ENCODE measurements around the gene TWIST1. TPM values are rescaled to one million over a fixed set of nuclear protein-coding genes. Genes with fewer than 3 reads are reported as not detected.

TWIST1 gene
- total RNA-seq, 4 donors from 2014 or later: 1.9 TPM; not detected in 3

GRCh38 chr7:19089797-19090196 is 27.6 kb downstream of the TWIST1 start:
- in situ Hi-C loops (cut with MboI; ENCODE audit: low sequenced_read_pairs in 4 of 4) (no loop called here), intact Hi-C loops (cut with DNase I; ENCODE audit: low total_unique reads) (no loop called here)
- Histone ChIP-seq H3K27ac (no peak overlapping the region), H3K27me3 (no peaks in the 10 kb centered on the region), H3K4me1 (no peaks in the 10 kb centered on the region), H3K36me3 (no peaks in the 10 kb centered on the region), H3K4me3 (no peak overlapping the region), H3K9me3 (no peaks in the 10 kb centered on the region)
- DNase-seq: no peak
- no peak for ATAC-seq
- TF ChIP-seq, protein P1, sequence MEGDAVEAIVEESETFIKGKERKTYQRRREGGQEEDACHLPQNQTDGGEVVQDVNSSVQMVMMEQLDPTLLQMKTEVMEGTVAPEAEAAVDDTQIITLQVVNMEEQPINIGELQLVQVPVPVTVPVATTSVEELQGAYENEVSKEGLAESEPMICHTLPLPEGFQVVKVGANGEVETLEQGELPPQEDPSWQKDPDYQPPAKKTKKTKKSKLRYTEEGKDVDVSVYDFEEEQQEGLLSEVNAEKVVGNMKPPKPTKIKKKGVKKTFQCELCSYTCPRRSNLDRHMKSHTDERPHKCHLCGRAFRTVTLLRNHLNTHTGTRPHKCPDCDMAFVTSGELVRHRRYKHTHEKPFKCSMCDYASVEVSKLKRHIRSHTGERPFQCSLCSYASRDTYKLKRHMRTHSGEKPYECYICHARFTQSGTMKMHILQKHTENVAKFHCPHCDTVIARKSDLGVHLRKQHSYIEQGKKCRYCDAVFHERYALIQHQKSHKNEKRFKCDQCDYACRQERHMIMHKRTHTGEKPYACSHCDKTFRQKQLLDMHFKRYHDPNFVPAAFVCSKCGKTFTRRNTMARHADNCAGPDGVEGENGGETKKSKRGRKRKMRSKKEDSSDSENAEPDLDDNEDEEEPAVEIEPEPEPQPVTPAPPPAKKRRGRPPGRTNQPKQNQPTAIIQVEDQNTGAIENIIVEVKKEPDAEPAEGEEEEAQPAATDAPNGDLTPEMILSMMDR (IDR thresholded peaks at IDR 0.05 in 4 of 5, conservative IDR thresholded peaks at IDR 0.05 in 1 of 5): no peak
- TF ChIP-seq POLR2A (IDR thresholded peaks at IDR 0.05): no peak

DNA sequence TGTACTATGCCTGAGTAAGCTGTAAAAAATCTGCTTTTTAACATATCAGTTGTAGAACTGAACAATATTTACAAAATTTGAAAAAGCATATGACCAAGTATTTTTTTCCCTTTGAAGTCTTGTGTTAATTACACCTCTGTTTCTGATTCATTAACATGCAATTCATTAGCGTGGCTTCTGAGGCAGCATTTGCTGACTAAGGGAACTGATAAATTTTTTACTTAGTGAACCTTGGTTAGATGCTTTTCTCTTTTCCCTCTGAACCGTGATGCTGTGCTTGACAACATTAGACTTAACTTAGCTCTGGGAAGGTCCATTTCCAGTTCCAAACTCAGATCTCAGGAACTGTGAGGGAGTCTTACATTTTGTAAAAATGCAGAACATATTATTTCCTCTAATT is 28.1 kb downstream of the TWIST1 start:
- TF ChIP-seq, protein P1 (IDR thresholded peaks at IDR 0.05 in 4 of 5, conservative IDR thresholded peaks at IDR 0.05 in 1 of 5): no peak
- no peak for TF ChIP-seq POLR2A (IDR thresholded peaks at IDR 0.05)
- H3K27ac ChIP-seq: no peak overlapping the region
- H3K4me3 ChIP-seq: no peak overlapping the region
- intact Hi-C loops (cut with DNase I; ENCODE audit: low total_unique reads): no loop called here
- no peaks in the 10 kb centered on the region for H3K9me3 ChIP-seq
- no peak for ATAC-seq
- in situ Hi-C loops (cut with MboI; ENCODE audit: low sequenced_read_pairs in 4 of 4): no loop called here
- no peaks in the 10 kb centered on the region for H3K36me3 ChIP-seq
- no peak for DNase-seq
- H3K27me3 ChIP-seq: no peaks in the 10 kb centered on the region
- no peaks in the 10 kb centered on the region for H3K4me1 ChIP-seq

- Histone ChIP-seq H3K4me3 (no peak overlapping the region), H3K36me3 (no peaks in the 10 kb centered on the region), H3K4me1 (no peaks in the 10 kb centered on the region), H3K27me3 (no peaks in the 10 kb centered on the region), H3K9me3 (no peaks in the 10 kb centered on the region), H3K27ac (no peak overlapping the region)
- intact Hi-C loops (cut with DNase I; ENCODE audit: low total_unique reads) (no loop called here), in situ Hi-C loops (cut with MboI; ENCODE audit: low sequenced_read_pairs in 4 of 4) (no loop called here)
- DNase-seq: no peak
- no peak for TF ChIP-seq POLR2A (IDR thresholded peaks at IDR 0.05)
- TF ChIP-seq, protein P1 (IDR thresholded peaks at IDR 0.05 in 4 of 5, conservative IDR thresholded peaks at IDR 0.05 in 1 of 5): no peak
- ATAC-seq: no peak
Observed at GRCh38 chr7:19080093-19080492, 37.3 kb downstream of the TWIST1 start.

- ATAC-seq (no peak), DNase-seq (no peak)
- no peak overlapping the region for H3K27ac ChIP-seq
- no peaks in the 10 kb centered on the region for H3K4me1 ChIP-seq
- no peak overlapping the region for H3K4me3 ChIP-seq
- in situ Hi-C loops (cut with MboI; ENCODE audit: low sequenced_read_pairs in 4 of 4) (no loop called here), intact Hi-C loops (cut with DNase I; ENCODE audit: low total_unique reads) (no loop called here)
- no peaks in the 10 kb centered on the region for H3K27me3 ChIP-seq
- no peaks in the 10 kb centered on the region for H3K36me3 ChIP-seq
- no peak for TF ChIP-seq POLR2A (IDR thresholded peaks at IDR 0.05)
- TF ChIP-seq, protein P1 (IDR thresholded peaks at IDR 0.05 in 4 of 5, conservative IDR thresholded peaks at IDR 0.05 in 1 of 5): no peak
- no peaks in the 10 kb centered on the region for H3K9me3 ChIP-seq
Observed at GRCh38 chr7:19079066-19079465, 38.4 kb downstream of the TWIST1 start.

GRCh38 chr7:19069842-19070241 is 47.6 kb downstream of the TWIST1 start:
- in situ Hi-C loops (cut with MboI; ENCODE audit: low sequenced_read_pairs in 4 of 4) (no loop called here), intact Hi-C loops (cut with DNase I; ENCODE audit: low total_unique reads) (no loop called here)

More at GRCh38 chr7:19069842-19070241, 47.6 kb downstream of the TWIST1 start:
- Histone ChIP-seq H3K9me3 (no peaks in the 10 kb centered on the region), H3K4me1 (no peaks in the 10 kb centered on the region), H3K36me3 (no peaks in the 10 kb centered on the region), H3K27ac (no peak overlapping the region), H3K27me3 (peaks cover 0 to 2% (median 0%) of the 10 kb centered on the region in 3 donors), H3K4me3 (no peak overlapping the region)
- ATAC-seq: no peak
- no peak for DNase-seq
- TF ChIP-seq, protein P1 (IDR thresholded peaks at IDR 0.05 in 4 of 5, conservative IDR thresholded peaks at IDR 0.05 in 1 of 5): no peak
- no peak for TF ChIP-seq POLR2A (IDR thresholded peaks at IDR 0.05)
